Activated CD8-positive, alpha-beta memory T cell treated with anti-CD3 and anti-CD28 coated beads, Interleukin-2, amount 50 U/mL, for 24 hours (primary cell): ENCODE measurements around the gene NKAIN2.

Experiments used
- DNase-seq: peaks from one replicate; pipeline ENCODE4 v3.0.0-alpha.2; 2020; ENCODE audit errors: extremely low read depth

The NKAIN2 gene

DNA sequence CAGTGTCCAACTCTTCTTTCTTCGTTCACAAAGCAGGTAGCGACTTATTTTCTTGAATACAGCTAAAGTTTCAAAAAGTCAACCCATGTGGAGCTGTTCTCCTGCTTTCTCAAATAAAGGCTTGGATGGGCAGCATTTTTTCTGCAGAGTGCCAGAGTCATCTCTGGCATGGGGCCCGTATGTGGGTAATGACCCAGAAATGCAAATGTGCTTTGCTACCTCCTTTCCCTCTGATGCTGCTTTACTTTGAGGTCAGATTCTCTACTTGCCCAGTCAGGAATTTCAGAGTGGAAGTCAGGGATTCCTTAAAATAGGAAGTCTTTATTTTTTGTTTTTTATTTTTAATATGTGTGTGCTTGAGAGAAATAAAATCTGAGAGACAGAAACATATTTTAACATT is 4.9 kb downstream of the NKAIN2 start:
- no peak for DNase-seq

- no peak for DNase-seq
Measured at GRCh38 chr6:123810214-123810613, 6.5 kb downstream of the NKAIN2 start.

DNA sequence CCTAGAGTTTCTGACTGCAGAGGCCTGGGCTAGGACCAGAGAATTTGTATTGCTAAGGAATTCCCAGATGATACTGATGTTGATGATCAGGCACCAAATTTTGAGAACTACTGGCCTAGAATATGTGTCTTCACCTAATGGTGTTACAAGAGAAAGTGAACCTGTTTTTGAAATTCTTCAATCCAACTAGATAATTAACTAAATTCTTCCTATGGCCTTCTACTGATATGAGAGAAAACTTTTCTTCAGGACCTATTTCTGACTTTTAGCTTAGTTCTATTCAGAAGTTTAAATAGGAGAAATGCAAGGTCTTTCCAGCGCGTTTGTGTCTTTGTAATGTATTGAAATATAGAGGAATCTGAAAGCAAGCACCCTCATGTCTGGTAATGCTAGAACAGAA is 7.3 kb downstream of the NKAIN2 start:
- DNase-seq = no peak

DNA sequence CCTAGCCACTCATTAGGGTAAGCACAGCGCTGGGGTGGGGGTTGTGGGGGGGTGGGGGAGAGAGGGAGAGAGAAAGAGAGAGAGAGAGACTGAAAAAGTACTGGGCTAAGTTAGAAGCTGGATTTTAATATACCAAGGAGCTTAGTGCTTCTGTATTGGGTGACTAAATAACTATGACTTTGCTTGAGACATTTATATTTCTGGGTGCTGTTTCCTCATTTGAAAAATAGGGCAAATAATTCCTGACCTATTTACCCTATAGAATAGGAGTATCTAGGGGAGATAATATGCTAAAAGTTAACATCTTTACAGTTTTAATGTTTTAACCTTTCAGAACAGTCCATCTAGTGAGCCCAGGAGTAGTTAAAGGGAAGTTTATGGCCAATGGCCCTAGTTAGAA is 7.7 kb downstream of the NKAIN2 start:
- no peak for DNase-seq

GRCh38 chr6:123812621-123813020 is 9.0 kb downstream of the NKAIN2 start:
- no peak for DNase-seq

DNA sequence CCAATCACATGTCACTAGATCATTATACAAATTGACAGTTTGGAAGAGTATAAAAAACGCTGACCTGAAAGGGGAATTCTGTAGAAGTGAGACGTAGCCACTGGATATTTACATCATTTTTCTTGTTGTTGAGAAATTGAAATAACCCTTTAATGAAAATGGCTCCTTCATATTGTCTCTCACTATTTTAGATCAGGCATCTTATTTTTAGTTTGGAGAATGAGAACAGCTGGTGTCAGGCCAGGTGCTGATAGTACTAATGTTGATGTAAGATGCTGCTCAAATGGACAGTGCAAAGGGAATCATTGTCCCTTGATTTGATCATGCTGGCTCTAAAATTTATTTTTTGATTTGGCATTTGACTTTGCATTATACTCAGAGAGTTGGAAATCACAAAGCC is 17.4 kb downstream of the NKAIN2 start:
- no peak for DNase-seq

DNA sequence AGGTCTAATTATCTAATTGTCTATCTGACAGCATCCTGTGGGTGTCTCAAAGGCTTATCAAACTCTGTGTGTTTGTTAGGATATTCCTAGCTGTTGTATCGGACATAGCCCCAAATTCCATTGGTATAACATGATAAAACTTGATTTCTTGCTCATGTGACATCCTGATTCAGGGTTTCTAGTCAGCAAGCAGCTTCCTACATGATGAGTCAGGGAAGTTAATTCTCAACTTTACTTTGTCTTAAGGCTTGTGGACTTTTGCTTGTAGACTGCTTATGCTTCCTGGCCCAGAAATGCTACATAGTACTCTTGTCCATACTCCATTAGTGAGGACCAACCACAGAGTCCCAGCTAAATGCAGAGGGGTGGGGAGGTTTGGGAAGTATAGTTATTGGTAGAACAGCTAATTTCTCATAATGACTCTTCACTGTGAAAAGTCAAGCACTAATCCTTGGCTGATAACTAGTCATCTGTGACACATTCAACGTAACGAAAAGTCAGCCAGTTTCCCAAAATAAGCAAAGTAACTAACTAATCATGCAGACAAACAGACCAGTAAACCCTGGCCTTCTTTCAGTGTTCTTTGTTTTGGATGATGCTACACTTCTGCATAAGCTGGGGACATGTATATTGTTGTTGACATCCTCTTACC is 25.8 kb downstream of the NKAIN2 start:
- no peak for DNase-seq

DNA sequence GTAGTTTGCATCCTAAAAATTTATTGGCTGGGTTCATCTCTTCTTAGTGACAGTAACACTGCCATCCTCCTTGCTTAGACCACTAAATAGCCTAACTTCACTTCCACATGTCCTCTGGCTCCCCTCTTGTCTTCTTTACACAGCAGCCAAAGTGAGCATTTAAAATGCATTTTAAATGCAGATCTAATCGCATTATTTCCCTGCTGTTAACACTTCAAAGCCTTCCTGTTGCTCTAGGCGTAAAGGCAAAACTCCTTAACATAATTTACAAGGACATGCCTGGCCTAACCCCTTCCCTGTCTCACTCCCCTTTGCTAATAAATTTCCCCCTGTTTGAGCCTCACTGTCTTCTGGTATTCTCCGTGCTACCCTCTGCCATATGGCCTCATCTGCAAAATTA is 26.5 kb downstream of the NKAIN2 start:
- DNase-seq = no peak

GRCh38 chr6:123838505-123839234 is 35.0 kb downstream of the NKAIN2 start:
- no peak for DNase-seq

DNA sequence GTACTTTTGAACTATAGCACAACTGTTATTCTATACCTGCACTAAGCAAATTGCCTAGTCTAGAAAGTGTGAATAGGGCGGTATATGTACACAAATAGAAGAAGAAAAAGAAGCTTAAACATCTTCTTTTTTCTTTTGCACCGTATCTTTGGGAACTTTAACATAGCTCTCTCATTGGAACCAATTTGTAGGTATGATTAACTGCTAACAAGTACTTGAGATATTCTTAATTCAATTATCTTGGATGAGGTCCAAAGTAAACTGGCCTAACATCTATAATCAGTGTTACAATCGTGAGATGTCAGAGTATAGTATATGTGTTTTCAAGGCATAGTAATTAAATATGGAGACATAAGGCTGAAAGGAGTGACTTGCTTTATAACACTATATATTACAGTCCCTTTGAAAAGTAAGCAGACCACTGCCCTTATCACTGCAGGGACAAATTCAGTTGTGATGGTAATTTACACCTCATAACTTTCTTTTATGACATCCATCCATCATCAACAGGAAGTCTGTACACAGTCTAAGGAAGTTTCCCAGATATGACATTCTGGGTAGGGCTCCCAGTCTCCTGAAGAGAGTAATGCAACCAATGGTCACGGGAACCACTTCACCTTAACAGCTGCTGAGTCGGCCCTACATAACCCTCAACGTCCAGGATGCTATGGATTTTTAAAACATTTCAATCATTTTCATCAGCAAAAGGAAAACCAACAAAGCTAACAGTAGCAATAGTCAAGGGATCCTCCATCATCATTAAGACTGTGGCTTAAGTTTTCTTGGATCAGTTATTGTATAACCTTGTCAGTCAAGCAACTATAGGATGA is 37.6 kb downstream of the NKAIN2 start:
- DNase-seq = no peak

- no peak for DNase-seq
Measured at GRCh38 chr6:123844011-123844410, 40.3 kb downstream of the NKAIN2 start.

GRCh38 chr6:123848347-123848746 is 44.7 kb downstream of the NKAIN2 start:
- no peak for DNase-seq

- DNase-seq = no peak
Measured at GRCh38 chr6:123849406-123849805, 45.7 kb downstream of the NKAIN2 start.

DNA sequence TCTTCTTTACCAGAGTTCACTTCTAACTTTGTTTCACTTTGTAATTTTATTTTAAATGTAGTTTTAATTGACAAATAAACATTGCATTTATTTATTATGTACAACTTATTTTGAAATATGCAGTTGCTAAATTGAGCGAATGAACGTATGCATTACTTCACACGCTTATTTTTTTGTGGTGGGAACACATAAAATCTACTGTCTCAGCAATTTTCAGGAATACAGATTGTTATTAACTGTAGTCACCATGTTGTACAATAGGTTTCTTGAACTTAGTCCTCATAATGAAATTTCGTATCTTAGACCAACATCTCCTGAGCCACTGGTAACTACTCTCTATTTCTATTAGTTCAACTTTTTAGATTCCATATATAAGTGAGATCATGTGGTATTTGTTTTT is 46.9 kb downstream of the NKAIN2 start:
- DNase-seq = no peak

- DNase-seq = no peak
Measured at GRCh38 chr6:123854201-123854600, 50.5 kb downstream of the NKAIN2 start.

- DNase-seq = no peak
Measured at GRCh38 chr6:123855506-123855905, 51.8 kb downstream of the NKAIN2 start.

DNA sequence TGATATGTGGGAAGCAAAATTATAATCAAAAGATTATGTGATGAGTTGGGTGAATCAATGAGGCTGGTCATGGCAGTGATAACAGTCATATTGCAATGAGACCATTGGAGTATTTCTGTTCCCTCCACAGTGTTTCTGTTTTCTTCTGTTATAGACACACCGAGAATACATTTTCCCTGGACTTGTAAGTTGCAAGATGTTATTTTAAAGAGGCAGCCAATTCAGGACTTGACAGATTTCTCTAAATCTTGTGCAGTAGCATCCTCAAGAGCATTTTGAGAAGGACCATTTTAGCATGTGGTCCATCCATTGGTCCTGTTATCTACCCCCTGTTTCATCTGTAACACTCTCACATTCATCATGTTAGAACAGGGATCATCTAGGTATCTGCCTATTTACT is 55.6 kb downstream of the NKAIN2 start:
- no peak for DNase-seq

- no peak for DNase-seq
Measured at GRCh38 chr6:123869334-123869733, 65.7 kb downstream of the NKAIN2 start.

DNA sequence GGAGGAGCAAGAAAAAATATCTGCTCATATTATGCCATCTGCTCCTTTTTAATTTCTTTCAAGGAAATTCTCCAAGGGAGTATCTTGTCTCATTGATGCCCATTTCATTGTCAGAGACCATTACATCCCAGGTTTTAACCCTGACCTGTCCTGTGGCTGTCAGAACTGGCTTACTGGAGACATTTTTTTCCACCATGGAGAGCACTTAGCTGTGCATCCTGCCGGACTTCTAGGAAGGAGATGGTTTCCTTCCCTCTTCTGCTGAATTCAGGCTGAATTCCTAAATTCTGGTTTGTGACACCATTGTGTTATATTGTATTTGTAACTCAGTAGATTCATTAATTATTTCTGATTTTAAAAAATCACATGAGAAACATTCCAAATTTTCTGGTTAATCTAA is 70.3 kb downstream of the NKAIN2 start:
- DNase-seq = no peak

DNA sequence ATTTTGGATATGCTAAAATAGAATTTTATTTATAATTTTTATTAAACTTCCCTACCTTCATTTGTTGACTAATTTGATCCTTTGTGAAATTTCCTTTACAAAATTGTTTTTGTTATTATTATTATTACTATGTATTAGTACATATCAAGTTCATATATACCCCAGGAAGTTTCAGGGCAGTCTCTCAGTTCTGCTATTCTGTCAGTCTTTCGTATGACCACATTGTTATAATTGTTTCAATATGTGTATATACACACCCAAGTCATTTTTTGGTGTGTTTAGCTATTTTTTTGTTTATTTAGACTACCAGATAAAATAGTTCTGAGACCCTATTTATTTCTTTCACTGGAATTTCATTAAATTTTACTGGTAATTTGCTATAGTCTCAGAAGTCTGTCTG is 72.1 kb downstream of the NKAIN2 start:
- DNase-seq = no peak

DNA sequence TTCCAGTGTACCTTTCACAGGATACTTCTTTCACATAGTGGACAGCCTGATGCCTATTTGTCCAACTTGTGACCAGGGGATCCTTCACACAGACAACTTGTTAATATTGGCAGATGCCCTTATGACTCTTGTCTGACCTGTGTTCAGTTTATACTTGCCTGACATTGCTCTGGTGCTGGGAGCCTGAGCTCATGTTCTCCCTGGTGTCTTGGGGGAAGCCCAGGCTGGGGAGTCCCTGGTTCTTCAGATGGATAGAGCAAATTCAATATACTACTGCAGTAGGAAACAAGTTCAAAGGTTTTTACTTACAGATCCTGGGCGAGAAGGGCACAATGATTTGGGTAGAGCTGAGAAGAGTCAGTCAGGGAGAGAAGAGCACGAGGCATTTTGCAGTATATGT is 76.1 kb downstream of the NKAIN2 start:
- DNase-seq = no peak

- DNase-seq = no peak
Measured at GRCh38 chr6:123888771-123889513, 85.3 kb downstream of the NKAIN2 start.
